Lung (tissue), 12 donors: ENCODE data around the gene CNST. TPM values are rescaled to one million over a fixed set of nuclear protein-coding genes. Genes with fewer than 3 reads are reported as not detected.

Source experiments
- ATAC-seq: fragments of 200-7000 bp; cut with Tn5 transposase; one replicate; pipeline ENCODE4 v1.9.1; 2020; ENCODE audit warnings: moderate number of reproducible peaks; ENCODE audit not compliant: insufficient read depth, low FRiP score
- DNase-seq, 3 donors: peaks; one replicate each; pipeline ENCODE4 v3.0.0-alpha.2; 2013 to 2017
- H3K27ac ChIP-seq, 2 donors: one replicate each; pipeline ENCODE4 v1.5.1; 2013; ENCODE audit warnings: mild to moderate bottlenecking in 2 of 2, moderate library complexity in 2 of 2, control low read depth in 1 of 2, inconsistent platforms in 1 of 2, low read depth in 1 of 2, low read length in 1 of 2
- H3K27me3 ChIP-seq, 3 donors: one replicate each; pipeline ENCODE4 v1.5.1; 2013; ENCODE audit warnings: low read length in 2 of 3; ENCODE audit not compliant: control insufficient read depth in 3 of 3, insufficient read depth in 3 of 3
- H3K36me3 ChIP-seq, 4 donors: one replicate each; pipeline ENCODE4 v1.5.1; 2013; ENCODE audit warnings: low read length in 4 of 4, mild to moderate bottlenecking in 1 of 4, moderate library complexity in 1 of 4; ENCODE audit not compliant: control insufficient read depth in 4 of 4, insufficient read depth in 4 of 4
- H3K4me1 ChIP-seq, 5 donors: one replicate each; pipeline ENCODE4 v1.5.1; 2013; ENCODE audit warnings: low read length in 5 of 5, mild to moderate bottlenecking in 2 of 5, moderate library complexity in 1 of 5; ENCODE audit not compliant: control insufficient read depth in 5 of 5, insufficient read depth in 5 of 5
- H3K4me3 ChIP-seq: one replicate; pipeline ENCODE4 v1.5.1; 2013; ENCODE audit warnings: mild to moderate bottlenecking, control low read depth, moderate library complexity
- H3K9ac ChIP-seq, 2 donors: one replicate each; pipeline ENCODE4 v1.5.1; 2013; ENCODE audit warnings: low read length in 2 of 2, control low read depth in 1 of 2; ENCODE audit not compliant: insufficient read depth in 1 of 2
- H3K9me3 ChIP-seq, 4 donors: one replicate each; pipeline ENCODE4 v1.5.1; 2013; ENCODE audit warnings: low read length in 3 of 4, mild to moderate bottlenecking in 1 of 4, moderate library complexity in 1 of 4; ENCODE audit not compliant: control insufficient read depth in 4 of 4, insufficient read depth in 3 of 4
- CTCF ChIP-seq: IDR thresholded peaks from 2 replicates; pipeline ENCODE4 v1.5.1; 2012; ENCODE audit warnings: mild to moderate bottlenecking; ENCODE audit errors: control extremely low read depth, extremely low read depth
- WGBS, 2 donors: extraction: QIAGEN DNeasy Blood & Tissue Kit; methylation state at CpG; one replicate each; pipeline ENCODE4 v1.1.7; 2013; 5-methylcytosine and 5-hydroxymethylcytosine counted together
- polyA plus RNA-seq, 2 donors: library from polyadenylated mRNA; stranded (reverse); fragments of 200-250 nt; gene quantifications; one replicate each; pipeline ENCODE4 v1.2.1, GENCODE V29; 2013
- total RNA-seq, 2 donors: library from RNA; depleted of rRNA in 1 of 2; stranded (reverse); fragments of >200 nt in 1 of 2; gene quantifications; one replicate each; pipeline ENCODE4 v1.2.1, GENCODE V29; 2014 to 2021
- donor health status: control.
- donor health status: control.
- donor health status: Bipolar disorder and iron deficiency.
- donor health status: healthy.
- donor health status: DM: yes; HTN: yes; CAD: no.

Gene CNST
- total and polyA plus RNA-seq, 4 donors: 6.1 to 37.3 (median 17.2) TPM

- Histone ChIP-seq H3K9ac (no peak overlapping the region), H3K4me3 (no peak overlapping the region), H3K4me1 (peaks cover 0 to 4% (median 0%) of the 10 kb centered on the region in 5 donors), H3K36me3 (no peaks in the 10 kb centered on the region), H3K27ac (peak overlapping the region in 1 of 2 donors; percentile 25), H3K27me3 (no peaks in the 10 kb centered on the region), H3K9me3 (peaks cover 0 to 11% (median 5%) of the 10 kb centered on the region in 4 donors)
- 37 to 55% methylated on average over 5 of the region's 5 CpGs for WGBS, 2 donors
- DNase-seq (no peak), ATAC-seq (no peak)
- TF ChIP-seq CTCF: no peak
Measured at GRCh38 chr1:246527402-246528088, 38.7 kb upstream of the CNST start.

- H3K36me3 ChIP-seq: no peaks in the 10 kb centered on the region
- H3K9me3 ChIP-seq: peaks cover 0 to 11% (median 5%) of the 10 kb centered on the region in 4 donors
- 75 to 76% methylated on average over 8 of the region's 8 CpGs for WGBS, 2 donors
- H3K27me3 ChIP-seq: no peaks in the 10 kb centered on the region
- H3K9ac ChIP-seq: no peak overlapping the region
- H3K4me1 ChIP-seq: peaks cover 0 to 8% (median 0%) of the 10 kb centered on the region in 5 donors
- ATAC-seq (no peak), DNase-seq (no peak)
- no peak overlapping the region for H3K27ac ChIP-seq
- TF ChIP-seq CTCF: no peak
- H3K4me3 ChIP-seq: no peak overlapping the region
Measured at GRCh38 chr1:246528933-246529731, 37.1 kb upstream of the CNST start.

DNA sequence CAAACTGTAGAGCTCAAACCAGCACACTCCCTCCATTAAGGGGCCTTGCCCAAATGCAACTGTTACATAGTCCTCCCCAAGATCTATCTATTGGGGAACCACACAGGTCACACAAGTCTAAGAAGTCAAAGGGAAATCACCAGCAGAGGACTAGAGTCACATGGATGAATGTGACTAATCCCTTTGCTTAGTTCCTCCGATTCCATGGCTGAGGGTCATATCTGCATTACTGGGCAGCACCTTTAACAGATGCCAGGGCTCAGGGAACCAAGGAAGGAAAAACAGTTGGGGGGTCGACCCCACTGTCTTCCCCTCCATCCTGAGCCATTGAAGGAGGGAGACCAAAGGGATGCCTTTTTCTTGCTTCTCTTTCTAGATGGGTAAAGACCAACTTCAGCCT is 35.8 kb upstream of the CNST start:
- no peak for DNase-seq
- Histone ChIP-seq H3K36me3 (no peaks in the 10 kb centered on the region), H3K9me3 (peaks cover 0 to 11% (median 5%) of the 10 kb centered on the region in 4 donors), H3K4me1 (peaks cover 0 to 8% (median 0%) of the 10 kb centered on the region in 5 donors), H3K4me3 (no peak overlapping the region), H3K9ac (no peak overlapping the region), H3K27me3 (no peaks in the 10 kb centered on the region), H3K27ac (no peak overlapping the region)
- 88 to 91% methylated on average over 2 of the region's 2 CpGs for WGBS, 2 donors
- no peak for TF ChIP-seq CTCF
- ATAC-seq: no peak
